AG04450 (cell line): ENCODE results near the gene ARL5A. TPM values are rescaled to one million over a fixed set of nuclear protein-coding genes. Genes with fewer than 3 reads are reported as not detected.

Experiments
- CTCF ChIA-PET: fragments of 300-600, 350-600 bp; formaldehyde crosslinking; extraction: SDS; loops from one replicate; lab custom pipeline; 2022; ENCODE audit warnings: antibody characterized with exemption, inconsistent platforms; lab: Charles Lee
- POLR2A ChIA-PET: fragments of 350-600 bp; formaldehyde crosslinking; extraction: SDS; loops from one replicate; lab custom pipeline; 2021; ENCODE audit warnings: antibody characterized with exemption, inconsistent platforms; lab: Yijun Ruan, JAX
- DNase-seq: peaks from one replicate; pipeline ENCODE4 v3.0.0-alpha.2; 2011; ENCODE audit warnings: low read depth, low spot score
- H3K27ac ChIP-seq: one replicate; pipeline ENCODE4 v1.5.1; 2012; ENCODE audit warnings: low read depth, low read length, control low read depth
- H3K27me3 ChIP-seq: one replicate; pipeline ENCODE4 v1.6.0; 2012; ENCODE audit warnings: low read length; ENCODE audit not compliant: control insufficient read depth, insufficient read depth
- H3K4me3 ChIP-seq: 2 replicates; pipeline ENCODE4 v1.5.1; 2011; ENCODE audit warnings: mild to moderate bottlenecking, low read depth, low read length, control low read depth
- H3K9me3 ChIP-seq: 2 replicates; pipeline ENCODE4 v1.5.1; 2012; ENCODE audit warnings: low read length; ENCODE audit not compliant: control insufficient read depth, insufficient read depth
- CTCF ChIP-seq: IDR thresholded peaks from 2 replicates; pipeline ENCODE4 v1.5.1; 2011; ENCODE audit warnings: low read depth, low read length, control low read depth, inconsistent platforms
- polyA plus RNA-seq: library from polyadenylated mRNA; depleted of rRNA; stranded (reverse); fragments of >200 nt; gene quantifications from 2 replicates; pipeline ENCODE4 v1.2.3, GENCODE V29; 2011

The ARL5A gene
- polyA plus RNA-seq, 1 experiment, result 24.9 TPM

- CTCF ChIA-PET, result no interaction called here
- no peak for DNase-seq
- Histone ChIP-seq H3K27ac (no peak overlapping the region), H3K27me3 (no peaks in the 10 kb centered on the region), H3K4me3 (no peak overlapping the region), H3K9me3 (no peaks in the 10 kb centered on the region)
- POLR2A ChIA-PET, result no interaction called here
- TF ChIP-seq CTCF, result no peak
Measured at GRCh38 chr2:151853070-151853758, 25.0 kb upstream of the ARL5A start.

GRCh38 chr2:151852260-151853069 is 24.2 kb upstream of the ARL5A start:
- CTCF ChIA-PET, result no interaction called here
- no peak overlapping the region for H3K27ac ChIP-seq
- POLR2A ChIA-PET, result interaction anchor here (0.6 kb wide), 1 partner anchor 75 kb away, joined by 4 read pairs; no protein-coding TSS in a partner anchor
- no peak overlapping the region for H3K4me3 ChIP-seq
- TF ChIP-seq CTCF, result no peak
- H3K9me3 ChIP-seq, result no peaks in the 10 kb centered on the region
- no peaks in the 10 kb centered on the region for H3K27me3 ChIP-seq
- no peak for DNase-seq

GRCh38 chr2:151851761-151852160 is 23.5 kb upstream of the ARL5A start:
- DNase-seq, result no peak
- no peak overlapping the region for H3K27ac ChIP-seq
- TF ChIP-seq CTCF, result no peak
- ChIA-PET POLR2A (no interaction called here), CTCF (no interaction called here)
- H3K27me3 ChIP-seq, result no peaks in the 10 kb centered on the region
- no peaks in the 10 kb centered on the region for H3K9me3 ChIP-seq
- no peak overlapping the region for H3K4me3 ChIP-seq

GRCh38 chr2:151849413-151850010 is 21.3 kb upstream of the ARL5A start:
- no peak for TF ChIP-seq CTCF
- H3K27me3 ChIP-seq, result peaks cover 2% of the 10 kb centered on the region
- H3K4me3 ChIP-seq, result no peak overlapping the region
- H3K9me3 ChIP-seq, result no peaks in the 10 kb centered on the region
- H3K27ac ChIP-seq, result no peak overlapping the region
- ChIA-PET POLR2A (no interaction called here), CTCF (no interaction called here)
- no peak for DNase-seq

GRCh38 chr2:151845884-151846283 is 17.7 kb upstream of the ARL5A start:
- DNase-seq, result no peak
- no peaks in the 10 kb centered on the region for H3K9me3 ChIP-seq
- ChIA-PET POLR2A (no interaction called here), CTCF (no interaction called here)
- H3K27ac ChIP-seq, result no peak overlapping the region
- no peak for TF ChIP-seq CTCF
- peaks cover 2% of the 10 kb centered on the region for H3K27me3 ChIP-seq
- no peak overlapping the region for H3K4me3 ChIP-seq
